ENCODE data around the gene IKZF3.
"Not testable (repeated sequence)": the region's sequence is repeated elsewhere in the genome, so short reads cannot be mapped to it uniquely, and the experiment has no call there.

The IKZF3 gene

GRCh38 chr17:39751016-39751543, 113.0 kb downstream of the IKZF3 start:
- no peak for TF ChIP-seq CTCF (IDR thresholded peaks at IDR 0.05)
- Histone ChIP-seq H3K4me1 (peaks cover 10% of the 10 kb centered on the region), H3K9me3 (ENCODE audit: control insufficient read depth, low read length) (no peaks in the 10 kb centered on the region), H3K36me3 (ENCODE audit: control insufficient read depth, insufficient read depth, low read length) (no peaks in the 10 kb centered on the region), H2AFZ (no peak overlapping the region), H3K27ac (no peak overlapping the region), H3K4me2 (ENCODE audit: low read length) (no peak overlapping the region), H3K79me2 (no peaks in the 10 kb centered on the region), H3K9ac (no peak overlapping the region), H3K27me3 (ENCODE audit: control insufficient read depth, insufficient read depth, low read length) (no peaks in the 10 kb centered on the region), H3K4me3 (ENCODE audit: low read depth, low read length) (no peak overlapping the region)

- Histone ChIP-seq H3K9me3 (ENCODE audit: control insufficient read depth, low read length) (no peaks in the 10 kb centered on the region), H2AFZ (no peak overlapping the region), H3K36me3 (ENCODE audit: control insufficient read depth, insufficient read depth, low read length) (no peaks in the 10 kb centered on the region), H3K4me1 (peaks cover 10% of the 10 kb centered on the region), H3K79me2 (no peaks in the 10 kb centered on the region), H3K4me3 (ENCODE audit: low read depth, low read length) (no peak overlapping the region), H3K27me3 (ENCODE audit: control insufficient read depth, insufficient read depth, low read length) (no peaks in the 10 kb centered on the region), H3K9ac (no peak overlapping the region), H3K27ac (no peak overlapping the region), H3K4me2 (ENCODE audit: low read length) (no peak overlapping the region)
- TF ChIP-seq CTCF (IDR thresholded peaks at IDR 0.05): no peak
Measured at GRCh38 chr17:39750131-39751015, 113.7 kb downstream of the IKZF3 start.

GRCh38 chr17:39748444-39749034, 115.6 kb downstream of the IKZF3 start:
- H3K9me3 ChIP-seq (ENCODE audit: control insufficient read depth, low read length); H3K36me3 ChIP-seq (ENCODE audit: control insufficient read depth, insufficient read depth, low read length); H3K4me1 ChIP-seq; H3K27me3 ChIP-seq (ENCODE audit: control insufficient read depth, insufficient read depth, low read length); H3K9ac ChIP-seq; H3K4me2 ChIP-seq (ENCODE audit: low read length); H3K4me3 ChIP-seq (ENCODE audit: low read depth, low read length); H3K27ac ChIP-seq; H2AFZ ChIP-seq; H3K79me2 ChIP-seq: not testable (repeated sequence)

- no peak overlapping the region for H3K4me2 ChIP-seq (ENCODE audit: low read length)
- H3K27me3 ChIP-seq (ENCODE audit: control insufficient read depth, insufficient read depth, low read length): no peaks in the 10 kb centered on the region
- no peak overlapping the region for H3K4me3 ChIP-seq (ENCODE audit: low read depth, low read length)
- no peak overlapping the region for H3K9ac ChIP-seq
- H2AFZ ChIP-seq: no peak overlapping the region
- no peaks in the 10 kb centered on the region for H3K9me3 ChIP-seq (ENCODE audit: control insufficient read depth, low read length)
- peaks cover 2% of the 10 kb centered on the region for H3K4me1 ChIP-seq
- no peak for TF ChIP-seq CTCF (IDR thresholded peaks at IDR 0.05)
- no peaks in the 10 kb centered on the region for H3K36me3 ChIP-seq (ENCODE audit: control insufficient read depth, insufficient read depth, low read length)
- no peaks in the 10 kb centered on the region for H3K79me2 ChIP-seq
- H3K27ac ChIP-seq: no peak overlapping the region
Measured at GRCh38 chr17:39747745-39748144, 116.4 kb downstream of the IKZF3 start.

GRCh38 chr17:39746145-39746461, 118.0 kb downstream of the IKZF3 start:
- Histone ChIP-seq H3K4me1 (peaks cover 2% of the 10 kb centered on the region), H3K9me3 (ENCODE audit: control insufficient read depth, low read length) (no peaks in the 10 kb centered on the region), H2AFZ (no peak overlapping the region), H3K36me3 (ENCODE audit: control insufficient read depth, insufficient read depth, low read length) (no peaks in the 10 kb centered on the region), H3K27ac (no peak overlapping the region), H3K4me2 (ENCODE audit: low read length) (no peak overlapping the region), H3K4me3 (ENCODE audit: low read depth, low read length) (no peak overlapping the region), H3K9ac (no peak overlapping the region), H3K27me3 (ENCODE audit: control insufficient read depth, insufficient read depth, low read length) (no peaks in the 10 kb centered on the region), H3K79me2 (no peaks in the 10 kb centered on the region)
- no peak for TF ChIP-seq CTCF (IDR thresholded peaks at IDR 0.05)

All from parathyroid adenoma (tissue), 2 donors.